ENCODE measurements around the gene LAMC2.

The LAMC2 gene

DNA sequence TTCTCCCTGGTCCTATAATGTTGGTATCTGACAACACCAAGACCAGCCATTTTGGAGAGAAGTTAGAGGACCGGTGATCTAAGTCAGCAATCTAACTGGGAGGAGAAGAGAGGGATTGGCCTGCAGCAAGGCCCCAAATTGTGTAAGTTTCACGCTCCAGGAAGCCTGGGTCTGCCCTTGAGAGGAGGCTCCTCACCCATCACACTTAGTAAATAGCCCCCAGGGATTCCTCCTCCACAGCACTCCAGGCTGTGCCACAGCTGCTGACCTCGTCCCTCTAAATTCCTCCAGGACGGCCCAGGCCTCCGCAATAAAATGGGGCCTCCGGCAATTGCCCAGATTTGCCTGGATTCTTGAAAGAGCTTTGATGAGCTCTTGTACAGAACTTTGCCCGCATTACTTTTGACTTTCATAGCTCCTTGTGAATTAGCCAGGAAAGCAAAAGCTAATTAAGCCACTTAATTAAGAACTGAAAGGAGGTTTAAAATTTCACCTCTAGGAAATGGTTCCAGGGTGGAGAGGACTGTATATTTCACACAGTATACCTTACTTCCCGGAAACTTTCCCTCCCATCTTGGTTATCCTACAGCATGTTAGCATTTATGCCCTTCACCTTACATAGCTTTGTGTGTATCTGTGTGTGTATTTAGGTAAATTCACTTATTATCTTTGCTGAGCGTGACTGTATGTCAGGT lies 90.5 kb downstream of the LAMC2 start:
- DNase-seq (ENCODE audit: low read depth, low spot score), result no peak
- H3K4me3 ChIP-seq (ENCODE audit: low read length), result no peak overlapping the region

DNA sequence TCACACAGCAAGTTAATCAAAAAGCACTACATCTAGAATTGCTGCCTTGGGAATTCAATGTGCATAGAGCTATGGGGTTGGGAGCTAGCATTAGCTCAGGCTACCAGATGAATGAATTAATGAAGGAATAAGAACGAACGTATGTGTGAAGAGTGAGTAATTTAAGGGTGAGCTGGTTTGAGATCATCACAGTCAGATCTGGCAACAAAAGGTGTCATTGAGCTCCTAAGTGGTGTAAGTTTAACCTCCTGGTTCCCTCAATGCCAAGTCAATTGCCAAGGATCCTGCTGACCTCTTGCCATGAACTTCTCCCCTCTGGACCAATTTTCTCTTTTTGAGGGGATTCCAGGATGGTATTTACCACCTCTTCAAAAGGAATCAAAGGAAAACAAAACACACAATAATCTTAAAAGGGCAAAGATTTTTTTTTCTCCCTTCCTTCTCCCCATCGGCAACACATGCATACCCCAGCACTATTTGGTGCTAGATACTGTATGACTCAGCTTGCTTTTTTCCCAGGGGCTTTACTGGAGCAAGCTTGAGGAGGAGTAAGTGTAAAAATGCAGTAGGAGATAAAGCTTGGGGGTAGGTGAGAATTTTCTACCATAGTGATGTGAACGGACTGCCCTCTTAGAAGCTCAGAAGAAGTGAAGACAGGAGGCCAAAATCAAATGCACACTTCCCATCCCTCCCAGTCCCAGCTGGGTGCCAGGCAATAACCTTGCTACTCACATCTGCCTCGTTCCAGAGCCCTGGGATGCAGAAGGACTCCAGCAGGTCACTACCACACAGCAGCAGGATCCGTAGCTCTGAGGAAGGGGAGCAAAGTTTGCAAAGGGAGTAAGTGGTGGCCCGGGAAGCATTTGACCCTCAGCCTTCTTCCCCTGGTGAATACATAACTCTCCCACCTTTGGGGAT lies 92.0 kb downstream of the LAMC2 start:
- DNase-seq (ENCODE audit: low read depth, low spot score), result no peak
- no peak overlapping the region for H3K4me3 ChIP-seq (ENCODE audit: low read length)

DNA sequence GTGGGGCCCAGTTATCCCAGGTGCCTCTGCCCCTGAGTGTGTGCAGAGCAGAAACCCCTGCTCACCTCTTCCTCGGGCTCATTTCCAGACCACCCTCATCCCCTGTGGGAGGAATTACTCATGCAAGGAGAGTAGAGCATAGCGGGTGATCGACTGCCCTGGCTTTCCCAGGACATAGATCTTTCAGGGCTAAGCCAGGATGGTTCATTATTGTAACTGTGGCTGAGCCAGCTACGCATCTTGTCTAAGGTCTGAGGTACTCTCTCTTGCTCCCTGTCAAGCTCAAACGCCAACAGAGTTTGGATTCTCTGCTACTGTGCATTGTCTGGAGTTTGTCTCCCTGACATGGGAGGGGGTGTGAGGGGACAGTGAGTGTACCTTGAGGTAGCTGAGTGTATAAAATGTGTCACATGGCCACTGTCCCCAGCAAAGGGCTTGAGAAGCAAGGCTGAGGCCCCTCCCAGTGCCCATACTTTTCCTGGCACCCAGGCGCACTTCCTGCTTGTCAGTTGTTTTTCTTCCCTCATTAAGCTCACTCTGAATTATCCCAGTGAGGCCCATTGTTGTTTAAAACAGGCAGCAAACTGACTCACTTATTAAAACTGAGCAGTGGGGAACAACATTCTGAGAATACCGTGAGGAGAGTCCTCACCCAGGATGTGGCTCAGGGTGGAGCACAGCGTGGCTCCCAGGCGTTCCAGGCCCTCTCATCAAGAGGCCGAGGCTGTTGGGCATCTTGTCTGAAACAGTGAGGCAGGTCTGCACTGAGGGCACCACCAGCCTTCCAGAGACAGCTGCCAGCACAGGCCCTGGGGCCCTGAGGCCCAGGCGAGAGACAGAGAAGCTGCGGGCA lies 92.9 kb downstream of the LAMC2 start:
- H3K4me3 ChIP-seq (ENCODE audit: low read length), result no peak overlapping the region
- DNase-seq (ENCODE audit: low read depth, low spot score), result no peak

DNA sequence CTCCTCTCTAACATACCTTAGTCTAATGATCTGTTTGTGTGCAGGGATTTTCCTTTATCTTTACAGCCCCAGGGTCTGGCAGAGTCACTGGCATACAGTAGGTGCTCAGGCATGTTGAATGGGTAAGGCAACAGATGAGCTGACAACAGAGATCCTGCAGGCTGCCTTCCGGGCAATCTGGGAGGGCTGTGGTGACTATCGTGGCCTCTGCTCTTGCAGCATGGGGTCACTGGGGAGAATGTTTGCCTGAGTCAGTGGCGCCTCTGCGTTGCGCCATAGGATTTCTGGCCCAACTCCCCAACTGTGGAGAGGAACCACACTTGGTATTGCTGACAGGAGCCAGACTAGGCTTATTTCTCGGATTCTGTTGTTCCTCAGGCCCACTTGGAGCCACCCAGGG lies 93.8 kb downstream of the LAMC2 start:
- DNase-seq (ENCODE audit: low read depth, low spot score), result no peak
- H3K4me3 ChIP-seq (ENCODE audit: low read length), result no peak overlapping the region

DNA sequence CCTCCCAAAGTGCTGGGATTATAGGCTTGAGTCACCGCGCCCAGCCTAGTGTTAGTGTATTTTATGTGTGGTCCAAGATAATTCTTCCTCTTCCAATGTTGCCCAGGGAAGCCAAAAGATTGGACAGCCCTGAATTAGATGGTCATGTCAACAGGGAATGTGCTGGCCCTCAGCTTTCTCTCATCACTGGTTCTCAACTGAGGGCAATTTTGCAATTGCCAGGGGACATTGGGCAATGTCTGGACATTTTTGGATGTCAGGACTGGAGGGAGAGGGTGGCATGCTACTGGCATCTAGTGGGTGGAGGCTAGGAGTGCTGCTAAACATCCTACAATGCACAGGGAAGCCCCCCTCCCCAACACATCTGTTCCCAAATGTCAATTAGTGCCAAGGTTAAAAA lies 95.0 kb downstream of the LAMC2 start:
- no peak overlapping the region for H3K4me3 ChIP-seq (ENCODE audit: low read length)
- no peak for DNase-seq (ENCODE audit: low read depth, low spot score)

DNA sequence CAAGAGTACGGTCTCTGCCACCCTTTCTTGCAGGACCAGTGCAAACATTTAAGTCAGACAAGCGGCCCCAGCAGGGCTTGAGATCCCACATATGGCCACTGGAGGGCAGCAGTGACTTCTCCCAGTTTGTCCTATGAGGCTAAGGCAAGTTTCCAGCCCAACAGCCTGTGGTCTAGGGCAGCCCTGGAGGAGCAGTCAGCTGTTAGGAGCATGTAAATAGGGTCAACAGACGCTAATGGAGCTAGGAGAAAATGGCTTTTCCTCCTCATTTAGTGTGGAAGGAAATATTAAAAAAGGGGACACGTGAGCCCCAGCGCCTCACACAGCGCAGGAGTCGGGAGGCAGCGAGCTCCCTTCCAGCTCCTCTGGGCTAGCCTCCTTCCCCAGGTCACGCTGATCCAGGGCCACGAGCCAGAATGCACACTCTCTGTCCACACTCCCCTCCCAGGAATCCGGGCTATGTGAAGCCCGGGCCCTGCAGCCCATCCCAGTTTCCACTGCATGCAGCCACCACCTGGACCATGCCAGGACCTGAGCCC lies 95.6 kb downstream of the LAMC2 start:
- no peak overlapping the region for H3K4me3 ChIP-seq (ENCODE audit: low read length)
- DNase-seq (ENCODE audit: low read depth, low spot score), result peak; percentile 65

DNA sequence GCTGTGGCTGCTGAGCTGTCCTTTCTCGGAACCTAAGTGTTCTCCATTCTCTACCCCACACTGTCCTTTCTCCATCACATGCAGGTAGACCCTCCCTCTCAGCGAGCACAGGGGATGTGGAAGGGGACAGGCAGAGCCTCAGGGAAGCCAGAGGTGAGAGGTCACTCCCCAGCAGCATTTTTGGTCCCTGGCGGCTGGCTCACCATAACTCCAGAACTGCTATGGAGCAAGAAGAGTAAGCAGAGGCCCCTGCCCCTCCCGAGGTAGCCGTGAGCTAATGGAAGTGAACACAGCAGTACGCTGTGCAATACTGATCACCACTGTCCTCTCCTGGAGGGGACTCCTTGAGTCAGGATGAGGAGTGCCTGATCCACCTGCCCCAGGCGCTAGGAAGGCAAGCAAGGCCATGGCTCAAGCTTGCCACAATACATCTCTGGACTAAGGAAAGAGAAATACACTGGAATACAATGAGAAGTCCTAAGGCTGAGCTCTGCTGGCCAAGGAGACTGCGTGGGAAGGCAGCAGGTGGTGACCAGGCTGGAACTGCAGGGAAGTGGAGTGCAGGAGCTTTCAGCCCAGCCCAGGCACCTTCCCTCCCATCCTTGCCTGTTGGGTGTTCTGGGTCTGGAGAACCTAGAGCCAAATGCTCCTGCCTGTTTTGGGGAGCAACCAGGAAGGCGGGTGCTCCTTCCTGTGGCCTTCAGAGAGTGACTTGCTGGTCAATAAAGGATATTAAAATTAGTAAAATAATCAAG lies 96.2 kb downstream of the LAMC2 start:
- no peak for DNase-seq (ENCODE audit: low read depth, low spot score)
- no peak overlapping the region for H3K4me3 ChIP-seq (ENCODE audit: low read length)

DNA sequence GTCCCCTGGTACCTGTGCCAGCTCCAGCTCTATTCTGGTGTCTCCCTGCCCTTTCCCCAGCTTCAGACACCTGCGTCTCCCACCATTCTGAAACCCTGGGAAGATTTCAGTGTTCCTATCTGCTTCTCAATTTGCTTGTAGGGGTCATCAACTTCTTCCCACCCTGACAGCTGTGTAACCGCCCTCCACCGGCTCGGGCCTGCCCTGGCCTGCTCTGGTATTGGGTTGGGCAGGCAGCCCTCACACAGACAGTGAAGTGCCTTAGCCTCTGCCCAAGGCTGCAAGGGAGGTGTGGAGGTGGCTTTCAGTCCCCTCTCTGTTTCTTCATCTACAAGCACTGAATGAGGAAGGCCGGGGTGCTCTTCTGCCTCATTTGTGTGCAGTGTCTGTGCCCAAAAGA lies 97.2 kb downstream of the LAMC2 start:
- no peak overlapping the region for H3K4me3 ChIP-seq (ENCODE audit: low read length)
- no peak for DNase-seq (ENCODE audit: low read depth, low spot score)

DNA sequence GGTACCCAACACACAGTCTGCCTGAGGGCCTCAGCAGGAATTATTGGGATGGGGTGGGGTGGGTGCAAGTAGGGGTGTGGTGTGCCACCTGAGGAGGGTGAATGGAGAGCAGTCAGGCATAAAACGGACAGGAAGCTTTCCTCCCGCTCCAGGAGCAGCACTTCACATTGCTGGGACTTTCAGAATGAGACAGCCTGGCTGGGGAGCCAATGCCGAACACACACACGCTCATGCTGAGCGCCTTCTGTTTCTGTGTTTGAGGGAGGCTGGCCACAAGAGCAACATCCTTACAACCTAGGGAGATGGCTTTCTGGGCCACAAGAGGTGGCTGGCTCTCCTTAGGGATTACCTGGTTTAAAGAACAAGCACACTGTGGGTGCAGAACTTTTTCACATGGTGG lies 98.0 kb downstream of the LAMC2 start:
- no peak for DNase-seq (ENCODE audit: low read depth, low spot score)
- no peak overlapping the region for H3K4me3 ChIP-seq (ENCODE audit: low read length)

DNA sequence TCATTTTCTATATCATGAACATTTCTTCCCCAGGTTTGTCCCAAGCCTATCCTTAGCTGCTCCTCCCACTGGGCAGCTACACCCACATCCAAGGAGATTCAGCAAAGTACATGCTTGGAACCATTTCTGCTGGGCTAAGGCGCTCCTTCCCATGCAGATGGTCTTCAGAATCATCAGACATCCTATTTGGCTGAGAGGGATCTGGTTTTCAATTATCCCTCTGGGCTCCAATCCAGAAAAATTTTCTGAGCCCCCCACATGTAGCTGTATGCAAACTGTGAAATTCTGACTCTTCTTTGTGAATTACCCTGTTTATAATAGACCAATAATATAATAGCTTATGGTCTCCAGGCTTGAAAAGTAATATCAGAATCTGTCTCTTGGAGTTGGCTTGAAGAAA lies 99.2 kb downstream of the LAMC2 start:
- no peak overlapping the region for H3K4me3 ChIP-seq (ENCODE audit: low read length)
- DNase-seq (ENCODE audit: low read depth, low spot score), result no peak

DNA sequence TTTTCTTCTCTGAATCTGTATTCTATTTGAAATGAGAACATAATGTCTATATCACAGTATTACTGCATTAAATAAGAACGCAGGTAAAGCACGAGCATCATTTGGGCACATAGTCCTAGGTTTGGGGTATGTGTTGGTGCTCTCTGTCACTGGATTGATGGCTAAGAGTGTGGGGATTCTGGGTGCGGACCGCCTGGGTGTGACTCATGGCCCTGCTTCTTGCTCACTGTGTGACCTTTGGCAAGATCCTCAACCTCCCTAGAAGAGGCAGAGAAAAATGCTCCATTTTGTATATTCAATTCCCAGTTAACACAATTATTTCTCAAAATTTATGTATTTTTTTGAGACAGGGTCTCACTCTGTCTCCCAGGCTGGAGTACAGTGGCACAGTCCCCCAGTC lies 99.7 kb downstream of the LAMC2 start:
- no peak overlapping the region for H3K4me3 ChIP-seq (ENCODE audit: low read length)
- DNase-seq (ENCODE audit: low read depth, low spot score), result no peak

DNA sequence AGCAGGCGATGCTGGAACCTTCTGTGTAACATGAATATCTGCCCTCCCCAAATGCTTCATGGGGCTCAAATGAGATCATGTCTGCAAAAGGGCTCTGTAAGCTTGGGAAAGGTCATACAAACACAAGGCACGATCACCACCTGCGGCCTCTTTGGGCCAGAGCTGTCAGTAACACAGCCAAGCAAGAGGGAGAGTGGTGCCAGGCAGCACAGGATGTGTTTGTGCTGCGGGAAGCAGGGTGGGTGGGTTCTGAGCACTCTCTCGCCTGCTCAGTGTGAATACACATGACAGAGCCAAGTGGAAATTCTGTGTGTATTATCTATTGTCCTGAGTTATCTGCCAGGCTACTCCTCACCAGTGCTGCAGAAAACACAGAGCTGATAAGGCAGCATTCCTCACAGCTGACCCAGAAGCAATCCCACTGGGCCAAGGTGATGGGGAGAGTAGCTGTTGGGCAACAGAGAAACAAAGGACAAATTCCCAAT lies 101.2 kb downstream of the LAMC2 start:
- DNase-seq (ENCODE audit: low read depth, low spot score), result no peak
- no peak overlapping the region for H3K4me3 ChIP-seq (ENCODE audit: low read length)

DNA sequence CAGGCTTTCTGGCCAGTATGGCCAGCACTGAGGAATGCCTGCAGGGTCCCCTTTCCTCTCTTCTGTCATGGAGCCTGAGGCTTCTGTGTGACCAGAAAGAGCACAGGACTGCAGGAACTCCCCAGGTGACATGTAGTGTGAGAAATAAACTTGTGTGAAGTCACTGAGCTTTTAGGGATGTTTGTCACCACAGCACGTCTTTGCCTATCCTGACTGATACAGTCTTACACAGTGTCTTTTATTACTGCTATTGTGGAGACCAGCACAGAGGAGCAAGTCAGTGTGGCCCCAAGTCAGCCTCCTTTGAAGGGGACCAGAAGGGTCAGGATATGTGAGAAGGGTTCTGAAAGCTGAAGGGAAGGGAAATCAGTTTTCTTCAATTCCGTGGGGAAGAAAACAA lies 102.5 kb downstream of the LAMC2 start:
- no peak overlapping the region for H3K4me3 ChIP-seq (ENCODE audit: low read length)
- DNase-seq (ENCODE audit: low read depth, low spot score), result no peak

DNA sequence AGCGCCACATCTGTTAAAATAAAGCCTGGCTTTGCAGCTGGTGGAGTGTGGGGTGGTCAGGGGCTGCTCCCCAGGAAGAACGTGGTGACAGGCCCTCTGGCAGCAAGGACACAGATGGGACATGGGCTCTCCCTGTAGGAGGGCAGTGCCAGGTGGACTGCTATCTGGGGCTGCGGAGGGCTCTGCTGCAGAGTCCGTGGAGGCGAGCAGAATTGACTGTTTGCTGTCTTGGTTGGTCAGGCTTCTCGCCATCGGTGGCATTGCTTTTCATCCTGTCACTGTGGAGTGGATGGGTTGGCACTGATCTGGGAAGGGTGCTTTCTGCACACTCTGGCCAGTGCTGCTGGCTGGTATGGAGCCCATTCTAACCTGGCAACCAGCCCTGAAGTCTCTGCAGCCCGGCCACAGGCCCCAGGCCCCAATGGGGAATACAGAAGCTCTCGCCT lies 103.0 kb downstream of the LAMC2 start:
- no peak for DNase-seq (ENCODE audit: low read depth, low spot score)
- no peak overlapping the region for H3K4me3 ChIP-seq (ENCODE audit: low read length)

DNA sequence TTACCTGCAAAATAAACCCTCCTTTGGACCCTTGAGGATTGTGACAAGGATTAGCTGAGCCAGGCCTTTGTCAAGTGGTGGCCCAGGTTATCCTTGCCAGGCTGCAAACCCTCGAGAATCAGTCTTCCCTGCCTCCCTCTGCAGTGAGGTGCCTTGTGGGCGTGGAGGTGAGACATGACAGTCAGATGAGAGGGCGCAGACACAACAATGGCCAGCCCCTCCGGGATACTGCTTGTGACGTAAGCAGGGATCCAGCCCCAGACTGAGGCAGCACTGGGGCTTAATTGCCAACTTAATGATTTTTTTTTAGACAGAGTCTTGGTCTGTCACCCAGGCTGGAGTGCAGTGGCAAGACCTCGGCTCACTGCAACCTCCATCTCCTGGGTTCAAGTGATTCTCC lies 104.6 kb downstream of the LAMC2 start:
- H3K4me3 ChIP-seq (ENCODE audit: low read length), result no peak overlapping the region
- DNase-seq (ENCODE audit: low read depth, low spot score), result no peak

DNA sequence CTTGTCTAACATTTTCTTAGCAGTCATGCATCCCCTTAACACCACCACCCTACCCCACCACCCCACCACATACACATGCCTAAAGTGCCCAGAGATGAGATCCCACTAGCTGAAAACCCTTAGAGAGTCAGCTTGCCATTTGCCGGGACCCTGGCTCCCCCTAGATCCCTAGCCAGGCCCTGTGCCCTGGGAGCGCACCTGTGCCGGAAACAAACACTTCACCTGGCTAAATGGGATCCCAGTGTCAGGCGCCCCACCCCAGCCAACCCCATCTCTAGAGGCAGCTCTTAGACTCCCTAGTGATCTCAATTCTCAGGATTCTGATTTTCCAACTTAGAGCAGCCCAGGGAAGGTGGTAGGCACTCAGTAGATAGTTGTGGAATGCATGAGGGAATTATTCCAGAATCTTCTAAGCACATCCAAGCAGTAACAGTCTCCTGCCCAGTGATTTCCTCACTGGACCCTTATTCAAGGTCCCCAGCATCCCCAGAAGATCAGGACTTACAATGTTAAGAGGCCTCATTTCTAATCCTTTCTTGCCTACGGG lies 105.2 kb downstream of the LAMC2 start:
- no peak for DNase-seq (ENCODE audit: low read depth, low spot score)
- no peak overlapping the region for H3K4me3 ChIP-seq (ENCODE audit: low read length)

DNA sequence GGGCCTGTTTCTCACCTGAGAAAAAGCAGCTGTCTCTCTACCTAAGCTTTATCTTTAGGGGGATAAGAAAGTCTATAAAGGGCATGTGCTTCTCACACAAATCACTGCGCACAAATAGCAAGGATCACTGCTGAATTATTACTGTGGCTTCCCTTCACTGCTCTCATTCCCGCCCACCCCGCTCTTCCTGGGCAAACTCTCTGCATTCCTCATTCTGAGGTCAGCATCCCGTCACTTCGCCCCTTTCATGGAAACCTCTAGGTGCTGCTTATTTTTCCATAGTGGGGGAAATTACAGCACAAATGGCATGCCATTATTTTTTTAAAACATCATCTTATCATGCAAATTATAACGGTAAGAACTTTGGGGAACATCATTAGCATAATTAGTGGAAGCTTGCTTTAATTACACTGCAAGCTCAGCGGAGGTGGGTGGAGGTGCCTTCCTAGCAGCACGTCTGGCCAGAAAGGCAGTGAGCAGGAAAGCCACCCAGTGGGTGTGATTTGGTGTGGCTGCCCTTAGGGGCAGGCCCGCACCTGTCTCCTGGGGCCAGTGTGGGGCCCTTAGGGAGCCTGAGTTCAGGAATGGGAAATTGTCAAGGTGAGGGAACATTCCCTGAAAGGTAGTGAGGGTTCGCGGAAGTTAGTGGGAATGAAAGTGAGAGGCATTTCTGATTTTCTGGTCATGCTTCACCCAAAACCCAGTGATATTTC lies 105.9 kb downstream of the LAMC2 start:
- H3K4me3 ChIP-seq (ENCODE audit: low read length), result no peak overlapping the region
- no peak for DNase-seq (ENCODE audit: low read depth, low spot score)

DNA sequence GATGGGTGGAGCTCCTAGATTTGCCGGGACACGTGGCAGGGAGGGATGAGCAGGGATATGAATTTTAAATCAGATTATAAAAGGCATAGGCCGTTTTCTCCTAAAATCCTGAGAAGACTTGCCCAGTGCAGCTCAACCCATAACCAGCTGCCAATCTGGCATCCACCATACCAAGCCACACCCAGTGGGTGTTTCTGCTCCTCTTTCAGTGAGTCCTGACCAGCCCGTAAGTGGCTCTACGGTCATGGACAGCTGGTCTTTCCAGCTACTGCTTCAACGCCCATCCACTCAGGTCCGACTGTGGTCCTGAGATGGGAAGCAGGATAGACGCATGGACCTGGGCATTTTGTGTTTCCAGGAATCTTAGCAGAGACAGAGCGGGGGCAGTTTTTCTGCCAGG lies 107.2 kb downstream of the LAMC2 start:
- no peak overlapping the region for H3K4me3 ChIP-seq (ENCODE audit: low read length)
- no peak for DNase-seq (ENCODE audit: low read depth, low spot score)
